ENCODE results near the gene URAD.

URAD gene

DNA sequence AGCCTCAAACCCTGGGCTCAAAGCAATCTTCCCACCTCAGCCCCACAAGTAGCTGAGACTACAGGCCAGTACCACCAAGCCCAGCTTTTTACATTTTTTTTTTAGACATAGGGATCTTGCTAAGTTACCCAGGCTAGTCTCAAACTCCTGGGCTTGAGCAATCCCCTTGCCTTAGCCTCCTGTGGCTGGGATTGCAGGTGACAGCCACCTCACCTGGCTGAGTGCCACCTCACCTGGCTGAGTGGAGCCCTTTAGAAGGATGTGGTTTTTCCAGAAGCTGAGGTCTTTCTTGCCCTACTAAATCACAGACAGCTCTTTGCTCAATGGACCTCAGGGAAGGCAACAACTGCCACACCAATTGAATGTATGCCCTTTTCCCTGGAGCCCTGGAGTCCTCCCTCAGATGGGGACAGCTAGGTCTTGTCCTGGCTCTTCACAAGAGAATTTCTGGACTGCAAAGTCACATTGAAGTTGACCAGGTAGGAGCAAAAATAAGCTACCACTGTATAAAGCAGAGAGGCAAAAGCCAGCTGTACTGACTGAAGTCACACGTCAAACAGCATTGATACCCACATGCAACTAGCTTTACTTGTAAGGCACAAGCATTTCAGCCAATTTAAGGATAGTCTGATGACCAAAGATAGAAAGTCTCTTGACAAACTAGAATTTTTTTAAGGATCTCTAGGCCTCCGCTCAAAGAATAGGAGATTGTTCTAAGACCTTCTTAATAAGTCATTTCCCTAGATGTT lies 54.7 kb downstream of the URAD start:
- H3K4me3 ChIP-seq (ENCODE audit: low read depth, low read length) = no peak overlapping the region
- TF ChIP-seq, protein P1, sequence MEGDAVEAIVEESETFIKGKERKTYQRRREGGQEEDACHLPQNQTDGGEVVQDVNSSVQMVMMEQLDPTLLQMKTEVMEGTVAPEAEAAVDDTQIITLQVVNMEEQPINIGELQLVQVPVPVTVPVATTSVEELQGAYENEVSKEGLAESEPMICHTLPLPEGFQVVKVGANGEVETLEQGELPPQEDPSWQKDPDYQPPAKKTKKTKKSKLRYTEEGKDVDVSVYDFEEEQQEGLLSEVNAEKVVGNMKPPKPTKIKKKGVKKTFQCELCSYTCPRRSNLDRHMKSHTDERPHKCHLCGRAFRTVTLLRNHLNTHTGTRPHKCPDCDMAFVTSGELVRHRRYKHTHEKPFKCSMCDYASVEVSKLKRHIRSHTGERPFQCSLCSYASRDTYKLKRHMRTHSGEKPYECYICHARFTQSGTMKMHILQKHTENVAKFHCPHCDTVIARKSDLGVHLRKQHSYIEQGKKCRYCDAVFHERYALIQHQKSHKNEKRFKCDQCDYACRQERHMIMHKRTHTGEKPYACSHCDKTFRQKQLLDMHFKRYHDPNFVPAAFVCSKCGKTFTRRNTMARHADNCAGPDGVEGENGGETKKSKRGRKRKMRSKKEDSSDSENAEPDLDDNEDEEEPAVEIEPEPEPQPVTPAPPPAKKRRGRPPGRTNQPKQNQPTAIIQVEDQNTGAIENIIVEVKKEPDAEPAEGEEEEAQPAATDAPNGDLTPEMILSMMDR (IDR thresholded peaks at IDR 0.05; ENCODE audit: low read depth, low read length) = no peak
- in situ Hi-C loops (cut with HindIII; ENCODE audit: low sequenced_read_pairs) = no loop called here
- DNase-seq (ENCODE audit: low read depth, low spot score) = no peak

DNA sequence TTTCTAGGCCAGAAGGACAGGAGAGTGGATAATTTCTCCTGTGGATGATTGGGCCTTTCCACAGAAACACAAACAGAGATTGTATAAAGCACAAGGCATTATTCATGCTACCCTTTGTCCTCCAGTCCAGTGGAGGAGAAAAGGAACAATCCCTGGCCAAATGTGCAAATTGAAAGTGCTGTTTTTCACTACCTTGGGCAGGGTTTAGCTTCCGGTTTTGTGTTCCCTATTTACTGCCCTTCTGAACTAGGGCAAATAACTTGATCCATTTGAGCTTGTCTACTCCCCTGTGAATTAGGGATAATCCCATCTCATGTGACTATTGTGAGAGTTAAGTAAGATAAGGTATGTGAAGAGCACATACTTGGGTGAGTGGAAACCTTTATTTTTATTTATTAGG lies 55.4 kb downstream of the URAD start:
- in situ Hi-C loops (cut with HindIII; ENCODE audit: low sequenced_read_pairs) = no loop called here
- no peak for DNase-seq (ENCODE audit: low read depth, low spot score)
- TF ChIP-seq, protein P1 (IDR thresholded peaks at IDR 0.05; ENCODE audit: low read depth, low read length) = no peak

DNA sequence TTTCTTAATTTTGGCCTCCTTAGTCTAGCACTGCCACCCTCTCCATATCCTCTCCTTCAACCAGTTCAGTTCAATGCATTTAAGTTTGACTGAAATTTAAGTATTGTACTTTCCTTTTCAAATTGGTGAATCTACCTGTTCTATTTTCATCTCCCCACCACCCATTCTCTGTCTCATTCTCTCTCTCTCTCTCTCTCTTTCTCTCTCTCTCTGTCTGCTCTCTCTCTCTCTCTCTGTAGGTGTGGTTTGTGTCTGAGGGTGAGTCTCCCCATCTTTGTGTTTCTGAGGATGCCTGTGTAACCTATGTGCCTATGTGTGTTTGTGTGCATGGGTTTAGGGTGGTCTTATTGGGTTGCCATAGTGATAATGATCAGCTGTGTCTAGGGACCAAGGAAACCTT lies 58.6 kb downstream of the URAD start:
- no peak for DNase-seq (ENCODE audit: low read depth, low spot score)
- TF ChIP-seq, protein P1 (IDR thresholded peaks at IDR 0.05; ENCODE audit: low read depth, low read length) = no peak
- in situ Hi-C loops (cut with HindIII; ENCODE audit: low sequenced_read_pairs) = no loop called here
- no peak overlapping the region for H3K4me3 ChIP-seq (ENCODE audit: low read depth, low read length)

More for the DNA sequence above, 55.4 kb downstream of the URAD start:
- no peak overlapping the region for H3K4me3 ChIP-seq (ENCODE audit: low read depth, low read length)

DNA sequence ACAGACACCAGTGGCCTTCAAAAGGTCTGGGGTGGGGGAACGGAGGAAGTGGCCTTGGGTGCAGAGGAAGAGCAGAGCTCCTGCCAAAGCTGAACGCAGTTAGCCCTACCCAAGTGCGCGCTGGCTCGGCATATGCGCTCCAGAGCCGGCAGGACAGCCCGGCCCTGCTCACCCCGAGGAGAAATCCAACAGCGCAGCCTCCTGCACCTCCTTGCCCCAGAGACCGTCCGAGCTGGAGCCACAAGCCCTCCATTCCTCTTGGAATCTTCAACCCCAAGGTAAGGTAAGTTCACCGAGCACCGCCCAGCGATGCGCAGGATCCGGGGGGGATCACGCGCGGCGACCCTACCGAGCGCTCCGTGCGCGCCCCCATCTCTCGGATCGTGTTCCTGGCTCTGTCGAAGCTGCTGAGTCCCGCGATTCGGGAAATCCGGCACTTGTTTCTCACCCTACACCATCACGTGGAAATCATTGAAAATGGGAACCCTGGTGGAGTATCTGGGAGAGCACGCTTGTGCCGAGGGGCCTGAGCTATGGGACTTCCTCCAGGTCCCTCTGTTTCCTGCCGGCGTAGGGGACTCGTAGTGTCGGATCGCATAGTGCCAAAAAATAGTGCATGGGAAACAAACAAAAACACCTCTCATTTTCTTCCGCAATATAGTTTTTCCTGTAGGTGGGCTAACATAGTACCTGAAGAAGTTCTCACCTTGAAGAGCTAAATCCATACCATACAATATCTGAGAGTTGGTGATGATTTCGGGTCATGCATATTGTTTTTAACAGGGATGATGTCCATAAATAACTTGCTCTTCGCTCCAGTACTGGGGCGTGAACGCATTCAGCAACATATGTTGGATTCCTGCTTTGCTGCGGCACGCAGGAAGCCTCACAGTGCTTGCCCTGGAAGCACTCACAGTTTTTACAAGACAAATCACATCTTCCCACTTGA lies 59.4 kb downstream of the URAD start:
- TF ChIP-seq, protein P1 (IDR thresholded peaks at IDR 0.05; ENCODE audit: low read depth, low read length) = no peak
- DNase-seq (ENCODE audit: low read depth, low spot score) = no peak
- in situ Hi-C loops (cut with HindIII; ENCODE audit: low sequenced_read_pairs) = no loop called here
- no peak overlapping the region for H3K4me3 ChIP-seq (ENCODE audit: low read depth, low read length)

DNA sequence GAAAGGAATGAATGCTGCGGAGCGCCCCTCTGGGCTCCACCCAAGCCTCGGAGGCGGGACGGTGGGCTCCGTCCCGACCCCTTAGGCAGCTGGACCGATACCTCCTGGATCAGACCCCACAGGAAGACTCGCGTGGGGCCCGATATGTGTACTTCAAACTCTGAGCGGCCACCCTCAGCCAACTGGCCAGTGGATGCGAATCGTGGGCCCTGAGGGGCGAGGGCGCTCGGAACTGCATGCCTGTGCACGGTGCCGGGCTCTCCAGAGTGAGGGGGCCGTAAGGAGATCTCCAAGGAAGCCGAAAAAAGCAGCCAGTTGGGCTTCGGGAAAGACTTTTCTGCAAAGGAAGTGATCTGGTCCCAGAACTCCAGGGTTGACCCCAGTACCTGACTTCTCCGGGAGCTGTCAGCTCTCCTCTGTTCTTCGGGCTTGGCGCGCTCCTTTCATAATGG lies 60.1 kb downstream of the URAD start:
- in situ Hi-C loops (cut with HindIII; ENCODE audit: low sequenced_read_pairs) = no loop called here
- no peak overlapping the region for H3K4me3 ChIP-seq (ENCODE audit: low read depth, low read length)
- DNase-seq (ENCODE audit: low read depth, low spot score) = no peak
- TF ChIP-seq, protein P1 (IDR thresholded peaks at IDR 0.05; ENCODE audit: low read depth, low read length) = no peak

All from astrocyte of the spinal cord (primary cell).